HepG2 (cell line): ENCODE data around the gene GLT1D1. TPM values are rescaled to one million over a fixed set of nuclear protein-coding genes. Genes with fewer than 3 reads are reported as not detected.

Source experiments
- ATF2 ChIP-seq: sonication (generic); formaldehyde crosslinking; IDR thresholded peaks from 2 replicates; pipeline ENCODE4 v1.4.0; 2020; ENCODE audit warnings: missing genetic modification reagents
- CHD4 ChIP-seq: fragments of 200-600 bp; sonication (generic); IDR thresholded peaks from 2 replicates; pipeline ENCODE4 v1.7.0; 2017; ENCODE audit warnings: mild to moderate bottlenecking, low read length, borderline replicate concordance
- CREB1 ChIP-seq, 2 experiments: fragments of 450-650 bp in 1 of 2; IDR thresholded peaks; 2 replicates each; pipeline ENCODE4 v1.6.1; 2016 to 2017; ENCODE audit warnings: control low read depth in 1 of 2, mild to moderate bottlenecking in 1 of 2, missing compliant biosample characterization in 1 of 2, missing genetic modification characterization in 1 of 2
- MAX ChIP-seq: IDR thresholded peaks from 2 replicates; pipeline ENCODE4 v1.6.1; 2012; ENCODE audit warnings: inconsistent platforms
- MED1 ChIP-seq: sonication (generic); formaldehyde crosslinking; IDR thresholded peaks from 2 replicates; pipeline ENCODE4 v1.4.0; 2020; ENCODE audit warnings: missing genetic modification reagents
- MXD3 ChIP-seq: IDR thresholded peaks from 2 replicates; pipeline ENCODE4 v1.6.1; 2016; ENCODE audit warnings: mild to moderate bottlenecking, missing biosample characterization, missing genetic modification reagents
- NR2F6 ChIP-seq, 2 experiments: IDR thresholded peaks; 2 replicates each; pipeline ENCODE4 v1.6.1; 2016; ENCODE audit warnings: antibody characterized with exemption in 1 of 2, mild to moderate bottlenecking in 1 of 2
- SMAD9 ChIP-seq: sonication (generic); formaldehyde crosslinking; IDR thresholded peaks from 2 replicates; pipeline ENCODE4 v1.5.1; 2020; ENCODE audit warnings: mild to moderate bottlenecking, missing genetic modification reagents
- U2AF1 ChIP-seq: fragments of 200-400 bp; formaldehyde crosslinking; optimal IDR thresholded peaks from 2 replicates; pipeline ENCODE3; 2017; ENCODE audit warnings: mild to moderate bottlenecking, low read depth, low read length
- ZBTB21 ChIP-seq: sonication (generic); formaldehyde crosslinking; IDR thresholded peaks from 2 replicates; pipeline ENCODE4 v1.4.0; 2020; ENCODE audit warnings: missing genetic modification reagents
- ZFY ChIP-seq: sonication (generic); formaldehyde crosslinking; IDR thresholded peaks from 2 replicates; pipeline ENCODE4 v1.4.0; 2020; ENCODE audit warnings: missing genetic modification reagents
- ZHX2 ChIP-seq, 2 experiments: sonication (generic) in 1 of 2; formaldehyde crosslinking in 1 of 2; IDR thresholded peaks; 2 replicates each; pipeline versions ENCODE4 v1.6.1 to v1.9.0; 2014 to 2022; ENCODE audit warnings: antibody characterized with exemption in 1 of 2, borderline replicate concordance in 1 of 2, inconsistent platforms in 1 of 2, low read depth in 1 of 2, missing genetic modification reagents in 1 of 2
- ZNF251 ChIP-seq: sonication (generic); formaldehyde crosslinking; IDR thresholded peaks from 2 replicates; pipeline ENCODE4 v1.9.0; 2021; ENCODE audit warnings: mild to moderate bottlenecking, missing genetic modification reagents
- ZNF317 ChIP-seq: sonication (generic); formaldehyde crosslinking; IDR thresholded peaks from 2 replicates; pipeline ENCODE4 v1.5.0; 2020; ENCODE audit warnings: mild to moderate bottlenecking, missing genetic modification reagents
- ZNF510 ChIP-seq: sonication (generic); formaldehyde crosslinking; IDR thresholded peaks from 2 replicates; pipeline ENCODE4 v1.4.0; 2020; ENCODE audit warnings: low read depth, mild to moderate bottlenecking, missing genetic modification reagents
- ZNF780A ChIP-seq: sonication (generic); formaldehyde crosslinking; IDR thresholded peaks from 2 replicates; pipeline ENCODE4 v1.8.0; 2022; ENCODE audit warnings: mild to moderate bottlenecking, missing genetic modification reagents, moderate library complexity
- polyA plus RNA-seq, 8 experiments: library from polyadenylated mRNA; depleted of rRNA in 3 of 8; stranded (reverse) in 7 of 8; unstranded in 1 of 8; fragments of >200 nt; fragmentation: Illumina TruSeq in 4 of 8; extraction: Trizol in 4 of 8; gene quantifications; 2 replicates each; pipeline versions ENCODE4 v1.2.1 to v1.2.3, GENCODE V29; 2011 to 2016; ENCODE audit warnings: low read depth in 4 of 8, missing spikeins in 1 of 8, mixed read lengths in 1 of 8; ENCODE audit not compliant: insufficient read depth in 1 of 8
- total RNA-seq, 5 experiments: library from RNA; depleted of rRNA; stranded (reverse); fragments of >200 nt; fragmentation: Illumina TruSeq; extraction: Trizol; gene quantifications; 2 replicates each; pipeline ENCODE4 v1.2.3, GENCODE V29; 2016; ENCODE audit warnings: low read depth in 1 of 5

The GLT1D1 gene
- total and polyA plus RNA-seq, 2 of the 13 experiments (the other 11 are each of a cell fraction or from before 2014, with no cell fraction given): 0.09 to 0.17 TPM

GRCh38 chr12:128823916-128824839 is 29.1 kb upstream of the GLT1D1 start, which contains the start of gene SLC15A4 (continued):
- no peak for TF ChIP-seq ZHX2 (IDR thresholded peaks at IDR 0.05; ENCODE audit: low read depth)
- TF ChIP-seq ZHX2 (CRISPR knock-in tag; IDR thresholded peaks at IDR 0.05; ENCODE audit: borderline replicate concordance): no peak
- TF ChIP-seq NR2F6 (IDR thresholded peaks at IDR 0.05): no peak
- TF ChIP-seq NR2F6 (CRISPR knock-in tag; IDR thresholded peaks at IDR 0.05): no peak
- TF ChIP-seq ZNF780A (CRISPR knock-in tag): no peak
- TF ChIP-seq ZNF251 (CRISPR knock-in tag): no peak
- TF ChIP-seq U2AF1: no peak
- no peak for TF ChIP-seq ZBTB21
- no peak for TF ChIP-seq CREB1 (IDR thresholded peaks at IDR 0.05)
- TF ChIP-seq CREB1 (CRISPR knock-in tag; IDR thresholded peaks at IDR 0.05): no peak
- no peak for TF ChIP-seq CHD4
- 0 out of 2 replicates have a peak, but pooled peaks have one; percentile 43 for TF ChIP-seq ATF2 (CRISPR knock-in tag)
- peak; percentile 82 for TF ChIP-seq MAX
- no peak for TF ChIP-seq ZNF510 (CRISPR knock-in tag)
- TF ChIP-seq MED1 (CRISPR knock-in tag): peak; percentile 63; the same call in 1 of the 2 replicates
- TF ChIP-seq ZNF317 (CRISPR knock-in tag): peak; percentile 68; the same call in 1 of the 2 replicates
- no peak; the same call in none of the 2 replicates for TF ChIP-seq ZFY
- TF ChIP-seq MXD3 (CRISPR knock-in tag): 0 out of 2 replicates have a peak, but pooled peaks have one; percentile 30
- no peak for TF ChIP-seq SMAD9
